Suprapubic skin (tissue), 4 donors: ENCODE measurements around the gene KCTD17.

Source experiments
- EP300 ChIP-seq: sonication (generic); formaldehyde crosslinking; IDR thresholded peaks from one replicate; pipeline ENCODE4 v1.6.1; 2017; ENCODE audit warnings: antibody characterized with exemption
- POLR2A ChIP-seq, 2 donors: fragments of 450-650 bp; IDR thresholded peaks; one replicate each; pipeline ENCODE4 v1.6.1; 2017; ENCODE audit warnings: antibody characterized with exemption in 2 of 2, mild to moderate bottlenecking in 2 of 2, moderate library complexity in 2 of 2
- POLR2AphosphoS5 ChIP-seq, 3 donors: sonication (generic); formaldehyde crosslinking; IDR thresholded peaks; one replicate each; pipeline ENCODE4 v1.6.1; 2017; ENCODE audit warnings: antibody characterized with exemption in 3 of 3
- TF ChIP-seq, protein P1 (sequence below), 2 donors: fragments of 200-600 bp in 1 of 2; fragments of 450-650 bp in 1 of 2; sonication (generic) in 1 of 2; IDR thresholded peaks; one replicate each; pipeline ENCODE4 v1.5.1; 2016 to 2019; ENCODE audit warnings: antibody characterized with exemption in 2 of 2, mild to moderate bottlenecking in 1 of 2, moderate library complexity in 1 of 2

DNA sequence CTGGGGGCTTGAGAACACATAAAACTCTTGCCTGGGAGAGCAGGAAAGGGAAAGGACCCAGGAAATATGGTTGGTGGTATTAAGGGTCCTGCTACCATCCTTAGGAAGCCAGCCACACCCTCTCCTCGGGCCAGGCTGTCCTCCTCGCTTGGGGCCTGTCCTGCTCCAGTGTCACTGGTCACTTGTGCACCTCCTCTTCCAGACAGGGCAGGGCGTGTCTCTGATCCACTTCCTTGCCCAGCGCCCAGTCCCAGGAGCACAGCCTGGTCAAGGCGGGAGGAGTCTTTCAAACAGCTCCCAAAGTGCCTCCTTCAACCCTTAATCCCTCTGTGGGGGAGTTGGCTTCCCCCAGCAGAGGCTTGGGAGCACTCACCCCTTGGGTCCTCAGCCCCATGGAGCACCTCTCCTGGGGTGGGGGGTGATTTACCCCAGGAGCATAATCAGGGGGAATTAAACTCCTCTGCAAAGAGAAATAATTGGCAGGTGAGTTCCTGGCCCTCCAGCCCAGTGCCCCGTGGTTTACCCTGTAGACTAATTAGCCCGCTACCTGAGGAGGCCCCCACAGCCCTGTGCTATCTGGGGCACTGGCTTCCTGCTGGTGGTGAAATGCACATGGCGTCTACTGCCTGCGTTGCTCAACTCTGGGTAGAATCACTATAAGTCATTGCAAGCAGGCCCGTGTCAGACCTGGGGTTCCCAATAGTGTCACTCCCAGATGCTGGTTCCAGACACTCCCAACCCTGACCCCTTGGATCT is 49.9 kb downstream of the KCTD17 start:
- TF ChIP-seq, protein P1, sequence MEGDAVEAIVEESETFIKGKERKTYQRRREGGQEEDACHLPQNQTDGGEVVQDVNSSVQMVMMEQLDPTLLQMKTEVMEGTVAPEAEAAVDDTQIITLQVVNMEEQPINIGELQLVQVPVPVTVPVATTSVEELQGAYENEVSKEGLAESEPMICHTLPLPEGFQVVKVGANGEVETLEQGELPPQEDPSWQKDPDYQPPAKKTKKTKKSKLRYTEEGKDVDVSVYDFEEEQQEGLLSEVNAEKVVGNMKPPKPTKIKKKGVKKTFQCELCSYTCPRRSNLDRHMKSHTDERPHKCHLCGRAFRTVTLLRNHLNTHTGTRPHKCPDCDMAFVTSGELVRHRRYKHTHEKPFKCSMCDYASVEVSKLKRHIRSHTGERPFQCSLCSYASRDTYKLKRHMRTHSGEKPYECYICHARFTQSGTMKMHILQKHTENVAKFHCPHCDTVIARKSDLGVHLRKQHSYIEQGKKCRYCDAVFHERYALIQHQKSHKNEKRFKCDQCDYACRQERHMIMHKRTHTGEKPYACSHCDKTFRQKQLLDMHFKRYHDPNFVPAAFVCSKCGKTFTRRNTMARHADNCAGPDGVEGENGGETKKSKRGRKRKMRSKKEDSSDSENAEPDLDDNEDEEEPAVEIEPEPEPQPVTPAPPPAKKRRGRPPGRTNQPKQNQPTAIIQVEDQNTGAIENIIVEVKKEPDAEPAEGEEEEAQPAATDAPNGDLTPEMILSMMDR (IDR thresholded peaks at IDR 0.05), result no peak
- TF ChIP-seq POLR2A (IDR thresholded peaks at IDR 0.05) (no peak), POLR2AphosphoS5 (IDR thresholded peaks at IDR 0.05) (no peak), EP300 (no peak)
